ENCODE measurements around the gene CHST14.
"Not testable (repeated sequence)": the region's sequence is repeated elsewhere in the genome, so short reads cannot be mapped to it uniquely, and the experiment has no call there.

Gene CHST14

GRCh38 chr15:40452296-40453090 is 18.3 kb upstream of the CHST14 start:
- Mint-ChIP-seq H3K4me3 (peak overlapping the region; percentile 71), H3K27ac (peak overlapping the region; percentile 67), H3K9me3 (no peaks in the 10 kb centered on the region), H3K4me1 (peaks cover 96% of the 10 kb centered on the region), H3K36me3 (peaks cover 3% of the 10 kb centered on the region), H3K27me3 (no peaks in the 10 kb centered on the region)

DNA sequence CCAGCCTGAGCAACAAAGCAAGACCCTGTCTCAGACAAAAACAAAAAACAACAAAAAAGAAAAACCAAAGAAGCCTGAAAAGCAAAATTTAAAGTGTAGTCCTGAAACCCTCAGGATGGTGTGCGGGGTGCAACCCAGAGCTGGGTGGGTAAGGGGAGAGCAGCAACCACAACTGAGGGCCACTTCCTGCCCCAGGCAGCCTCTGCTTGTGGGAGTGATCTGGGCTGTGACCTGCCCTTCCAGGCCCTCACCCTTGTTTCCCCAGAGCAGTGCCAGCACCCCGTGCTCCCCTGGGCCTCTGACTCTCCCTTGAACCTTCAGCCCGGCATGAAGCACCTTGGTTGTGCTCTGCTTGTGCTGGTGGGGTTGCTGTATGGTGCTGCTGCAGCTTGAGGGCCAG is 16.8 kb upstream of the CHST14 start:
- Mint-ChIP-seq H3K27ac (peak overlapping the region; percentile 57), H3K4me3 (peak overlapping the region; percentile 71), H3K4me1 (peaks cover 91% of the 10 kb centered on the region)
- not testable (repeated sequence) for H3K36me3 Mint-ChIP-seq, H3K27me3 Mint-ChIP-seq, H3K9me3 Mint-ChIP-seq

DNA sequence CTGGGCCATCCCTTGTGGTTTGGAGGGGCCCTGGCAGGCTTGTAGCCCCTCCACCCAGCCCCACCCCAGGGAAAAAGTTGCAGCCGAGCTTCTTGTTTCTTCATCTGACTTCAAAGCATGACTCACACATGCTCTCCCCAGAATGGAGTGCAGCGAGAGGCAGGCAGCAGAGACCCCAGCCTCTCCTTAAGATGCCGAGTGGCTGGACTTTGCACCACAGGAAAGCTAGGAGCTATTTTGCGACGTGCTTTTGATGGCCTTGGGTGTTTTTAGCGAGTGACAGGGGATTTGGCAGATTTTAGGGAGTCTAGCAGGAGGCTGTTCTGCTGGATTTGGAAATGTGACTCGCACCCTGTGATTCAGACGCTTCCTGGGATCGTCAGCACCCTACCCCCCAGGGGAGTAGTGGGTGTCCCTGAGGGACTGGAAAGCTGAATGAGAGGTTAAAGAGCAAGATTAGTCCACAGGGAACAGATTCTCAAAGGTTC is 15.8 kb upstream of the CHST14 start:
- peak overlapping the region; percentile 76 for H3K27ac Mint-ChIP-seq
- peaks cover 81% of the 10 kb centered on the region for H3K4me1 Mint-ChIP-seq
- no peaks in the 10 kb centered on the region for H3K27me3 Mint-ChIP-seq
- peak overlapping the region; percentile 76 for H3K4me3 Mint-ChIP-seq
- no peaks in the 10 kb centered on the region for H3K9me3 Mint-ChIP-seq
- no peaks in the 10 kb centered on the region for H3K36me3 Mint-ChIP-seq

DNA sequence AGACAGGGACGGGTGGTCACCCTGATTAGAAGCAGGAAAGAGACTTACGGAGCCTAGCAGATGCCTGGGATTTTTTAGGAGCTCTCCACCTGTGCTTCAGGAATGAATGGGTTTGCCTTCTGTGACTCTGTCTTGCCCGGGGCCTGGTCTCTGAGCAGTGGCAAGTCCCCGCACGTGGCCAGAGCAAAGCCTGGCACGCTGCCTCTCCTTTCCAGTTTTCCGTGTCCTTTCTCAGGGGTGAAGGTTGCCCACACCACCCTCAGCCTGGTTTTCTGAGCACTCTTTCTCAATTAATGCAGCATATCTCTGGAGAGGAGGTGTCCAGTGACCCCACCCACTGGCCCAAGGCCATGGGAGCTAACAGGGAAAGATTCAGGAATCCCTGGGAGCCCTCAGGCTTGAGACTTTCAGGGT is 14.5 kb upstream of the CHST14 start:
- Mint-ChIP-seq H3K36me3 (no peaks in the 10 kb centered on the region), H3K27me3 (no peaks in the 10 kb centered on the region), H3K4me3 (no peak overlapping the region), H3K4me1 (peaks cover 67% of the 10 kb centered on the region), H3K27ac (peak overlapping the region; percentile 1), H3K9me3 (no peaks in the 10 kb centered on the region)

GRCh38 chr15:40456738-40457137 is 14.0 kb upstream of the CHST14 start:
- Mint-ChIP-seq H3K4me3 (peak overlapping the region; percentile 47), H3K27ac (peak overlapping the region; percentile 59), H3K27me3 (no peaks in the 10 kb centered on the region), H3K4me1 (peaks cover 63% of the 10 kb centered on the region), H3K9me3 (no peaks in the 10 kb centered on the region), H3K36me3 (no peaks in the 10 kb centered on the region)

GRCh38 chr15:40458495-40459371 is 12.1 kb upstream of the CHST14 start:
- no peak overlapping the region for H3K27ac Mint-ChIP-seq
- no peaks in the 10 kb centered on the region for H3K36me3 Mint-ChIP-seq
- no peaks in the 10 kb centered on the region for H3K9me3 Mint-ChIP-seq
- H3K27me3 Mint-ChIP-seq: no peaks in the 10 kb centered on the region
- H3K4me3 Mint-ChIP-seq: no peak overlapping the region
- peaks cover 43% of the 10 kb centered on the region for H3K4me1 Mint-ChIP-seq

DNA sequence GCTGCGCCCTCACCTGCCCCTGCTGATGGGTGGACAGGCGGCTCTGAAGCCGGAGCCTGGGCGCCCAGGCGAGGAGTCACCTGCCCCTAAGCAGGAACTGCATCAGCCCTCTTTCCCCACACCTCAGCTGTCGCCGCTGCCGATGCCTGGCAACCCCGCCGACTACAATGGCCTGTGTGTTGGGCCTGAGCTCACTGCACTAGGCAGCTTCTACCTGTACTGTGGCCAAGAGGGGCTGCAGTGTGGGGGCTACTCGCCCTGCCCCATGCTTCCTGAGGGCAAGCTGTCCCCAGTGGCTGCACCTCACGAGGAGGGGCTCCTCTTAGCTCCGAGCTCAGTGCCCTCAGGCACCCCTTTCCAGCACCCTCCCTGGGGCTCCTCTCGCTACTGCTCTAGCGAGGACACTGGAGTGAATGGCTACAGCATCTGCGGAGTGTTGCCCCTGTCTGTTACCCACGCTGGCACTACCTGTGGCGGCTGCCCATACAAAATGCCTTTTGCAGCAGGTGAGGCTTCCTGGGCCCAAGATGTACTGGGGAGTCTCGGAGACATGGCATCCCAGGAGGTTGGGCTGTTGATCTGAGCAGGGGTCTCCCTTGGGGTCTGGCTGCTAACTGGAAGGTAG is 11.3 kb upstream of the CHST14 start:
- Mint-ChIP-seq H3K27ac (no peak overlapping the region), H3K36me3 (no peaks in the 10 kb centered on the region), H3K27me3 (no peaks in the 10 kb centered on the region), H3K9me3 (no peaks in the 10 kb centered on the region), H3K4me3 (no peak overlapping the region), H3K4me1 (peaks cover 35% of the 10 kb centered on the region)

DNA sequence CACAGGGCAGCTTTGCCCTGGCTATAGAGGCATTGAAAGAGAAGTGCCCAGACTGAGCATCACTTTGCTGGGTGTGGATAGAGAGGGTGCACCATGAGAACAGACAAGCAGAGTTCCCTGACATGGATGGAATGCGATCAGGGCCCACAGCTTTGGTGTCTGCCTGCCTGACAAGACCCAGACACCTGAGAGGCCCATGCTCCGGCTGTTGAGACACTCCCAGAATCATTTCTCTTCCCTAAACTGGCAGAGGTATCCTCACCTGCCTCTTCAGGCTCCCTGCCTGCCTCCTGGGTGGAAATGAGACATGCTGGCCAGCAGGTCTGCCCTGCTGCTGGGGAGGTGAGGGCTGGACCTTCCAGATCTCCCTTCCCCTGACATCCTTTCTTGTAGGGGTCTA is 10.4 kb upstream of the CHST14 start:
- Mint-ChIP-seq H3K9me3 (no peaks in the 10 kb centered on the region), H3K27me3 (no peaks in the 10 kb centered on the region), H3K4me1 (peaks cover 26% of the 10 kb centered on the region), H3K4me3 (no peak overlapping the region), H3K27ac (no peak overlapping the region), H3K36me3 (peaks cover under 1% of the 10 kb centered on the region)

DNA sequence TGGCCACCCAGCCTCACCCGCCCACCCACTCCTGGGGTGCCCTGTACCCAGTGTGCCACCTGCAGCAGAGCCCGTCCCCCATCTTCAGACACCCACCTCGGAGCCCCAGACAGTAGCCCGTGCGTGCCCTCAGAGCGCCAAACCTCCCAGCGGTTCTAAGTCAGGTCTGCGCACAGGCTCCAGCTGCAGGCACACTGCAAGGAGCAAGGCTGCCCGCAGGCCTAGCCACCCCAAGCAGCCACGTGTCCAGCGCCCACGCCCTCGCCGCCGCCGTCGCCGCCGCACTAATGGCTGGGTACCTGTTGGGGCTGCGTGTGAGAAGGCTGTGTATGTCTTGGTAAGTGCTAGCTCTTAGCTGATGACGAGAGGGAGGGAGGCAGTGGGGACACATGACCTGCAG is 8.8 kb upstream of the CHST14 start:
- no peaks in the 10 kb centered on the region for H3K27me3 Mint-ChIP-seq
- H3K4me3 Mint-ChIP-seq: no peak overlapping the region
- H3K4me1 Mint-ChIP-seq: peaks cover 16% of the 10 kb centered on the region
- peaks cover 5% of the 10 kb centered on the region for H3K36me3 Mint-ChIP-seq
- no peaks in the 10 kb centered on the region for H3K9me3 Mint-ChIP-seq
- no peak overlapping the region for H3K27ac Mint-ChIP-seq

- Mint-ChIP-seq H3K27me3 (no peaks in the 10 kb centered on the region), H3K9me3 (no peaks in the 10 kb centered on the region), H3K27ac (no peak overlapping the region), H3K4me3 (no peak overlapping the region), H3K4me1 (peaks cover 13% of the 10 kb centered on the region), H3K36me3 (peaks cover 5% of the 10 kb centered on the region)
Measured at GRCh38 chr15:40463279-40463678, 7.5 kb upstream of the CHST14 start.

- Mint-ChIP-seq H3K27me3 (no peaks in the 10 kb centered on the region), H3K4me3 (no peak overlapping the region), H3K4me1 (peaks cover 13% of the 10 kb centered on the region), H3K27ac (no peak overlapping the region), H3K9me3 (no peaks in the 10 kb centered on the region), H3K36me3 (peaks cover 5% of the 10 kb centered on the region)
Measured at GRCh38 chr15:40463886-40464545, 6.8 kb upstream of the CHST14 start.

DNA sequence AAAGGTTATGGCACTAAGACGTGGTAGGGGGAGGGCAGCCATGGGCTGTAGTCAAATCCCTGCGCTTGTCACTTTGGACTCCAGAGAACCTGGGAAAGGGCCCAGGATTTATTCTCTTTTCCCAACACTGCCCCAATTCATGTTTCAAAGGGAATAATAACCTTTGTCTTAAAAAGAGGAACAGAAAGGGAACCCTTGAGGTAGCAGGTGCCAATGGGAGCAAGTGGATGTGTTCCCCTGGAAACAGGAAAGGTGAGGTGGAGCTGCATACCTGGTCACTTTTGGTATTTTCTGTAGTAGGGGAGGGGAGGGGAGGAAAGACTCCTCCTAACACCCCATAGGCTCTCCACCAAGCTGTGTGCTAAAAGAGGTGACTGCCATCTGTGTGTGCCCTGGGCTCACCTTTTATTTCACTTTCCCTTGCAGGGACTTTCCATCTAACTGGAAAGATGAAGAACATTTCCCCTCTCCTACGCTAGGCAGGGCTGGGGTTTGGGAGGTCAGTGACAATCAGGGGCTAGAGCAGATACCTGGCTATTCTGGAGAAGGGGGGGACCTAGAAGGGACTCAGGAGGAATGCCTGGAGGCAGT is 6.1 kb upstream of the CHST14 start:
- Mint-ChIP-seq H3K9me3 (no peaks in the 10 kb centered on the region), H3K36me3 (peaks cover 5% of the 10 kb centered on the region), H3K4me1 (peaks cover 20% of the 10 kb centered on the region), H3K27ac (no peak overlapping the region), H3K4me3 (no peak overlapping the region), H3K27me3 (no peaks in the 10 kb centered on the region)

- Mint-ChIP-seq H3K4me3 (no peak overlapping the region), H3K27me3 (no peaks in the 10 kb centered on the region), H3K36me3 (peaks cover 5% of the 10 kb centered on the region), H3K9me3 (no peaks in the 10 kb centered on the region), H3K4me1 (peaks cover 26% of the 10 kb centered on the region), H3K27ac (no peak overlapping the region)
Measured at GRCh38 chr15:40465939-40466338, 4.8 kb upstream of the CHST14 start.

GRCh38 chr15:40466426-40467260 is 4.1 kb upstream of the CHST14 start:
- Mint-ChIP-seq H3K27me3 (no peaks in the 10 kb centered on the region), H3K27ac (peak overlapping the region; percentile 88), H3K9me3 (no peaks in the 10 kb centered on the region), H3K36me3 (peaks cover 5% of the 10 kb centered on the region), H3K4me1 (peaks cover 28% of the 10 kb centered on the region), H3K4me3 (peak overlapping the region; percentile 4)
